ENCODE results near the gene GPR151.
"Not testable (repeated sequence)": the region's sequence is repeated elsewhere in the genome, so short reads cannot be mapped to it uniquely, and the experiment has no call there.

GPR151 gene

DNA sequence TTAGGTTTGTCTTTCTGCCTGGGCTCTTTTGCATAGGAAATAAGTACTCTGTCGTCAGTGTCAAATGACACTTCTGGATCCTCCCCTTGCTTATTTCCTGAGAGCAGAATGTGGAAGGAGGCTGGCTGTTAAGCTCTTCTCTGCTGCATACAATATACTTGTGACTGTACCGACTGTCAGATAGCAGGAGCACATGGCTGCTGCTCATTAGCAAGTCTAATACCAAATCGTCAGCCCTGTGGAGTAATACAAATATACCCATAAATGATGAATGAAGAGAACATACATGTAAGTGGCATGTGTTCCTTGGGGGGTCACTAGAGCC is at the start of gene GPR151:
Gene GPR151, minus strand, starts transcription at position 40 of the 325 bp plus-strand sequence. CDS start 77 bp downstream, outside the sequence.
- no peak for DNase-seq
- intact Hi-C loops (cut with DNase I): no loop called here

DNA sequence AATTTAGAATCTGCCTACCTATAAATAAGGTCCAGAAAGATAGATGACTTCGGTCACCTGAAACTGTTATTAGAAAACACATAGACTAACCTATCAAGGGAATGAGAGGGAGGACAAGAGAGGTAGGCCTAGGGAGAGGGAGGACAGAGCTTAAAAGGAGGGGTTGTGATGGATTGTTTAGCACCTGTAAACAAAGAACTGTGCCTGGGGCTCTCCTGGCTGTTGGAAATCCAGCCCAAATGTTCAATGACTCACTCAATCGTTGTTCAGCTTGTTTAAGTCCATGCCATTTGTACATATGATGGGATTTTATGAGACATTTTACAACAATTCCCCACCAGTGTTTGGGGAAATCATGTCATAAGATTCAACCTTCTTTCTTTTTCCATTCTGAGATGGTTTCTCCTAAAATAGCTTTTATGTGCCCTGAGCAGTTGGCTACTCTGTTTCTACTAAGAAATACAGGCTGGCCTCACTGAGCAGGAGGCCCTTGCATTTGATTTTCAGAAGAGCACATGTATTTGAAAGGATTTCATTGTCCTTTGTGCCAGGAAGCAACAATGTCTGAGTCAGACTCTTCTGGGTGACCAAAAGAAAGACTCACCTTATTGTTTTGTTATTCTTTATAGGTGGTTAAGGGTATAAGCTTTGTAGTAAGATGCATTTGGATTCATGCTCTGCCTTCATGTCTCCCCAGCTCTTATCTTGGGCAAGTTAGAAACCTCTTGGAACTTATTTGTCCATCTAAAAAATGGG is 48.2 kb upstream of the GPR151 start:
- DNase-seq: no peak
- intact Hi-C loops (cut with DNase I): no loop called here

DNA sequence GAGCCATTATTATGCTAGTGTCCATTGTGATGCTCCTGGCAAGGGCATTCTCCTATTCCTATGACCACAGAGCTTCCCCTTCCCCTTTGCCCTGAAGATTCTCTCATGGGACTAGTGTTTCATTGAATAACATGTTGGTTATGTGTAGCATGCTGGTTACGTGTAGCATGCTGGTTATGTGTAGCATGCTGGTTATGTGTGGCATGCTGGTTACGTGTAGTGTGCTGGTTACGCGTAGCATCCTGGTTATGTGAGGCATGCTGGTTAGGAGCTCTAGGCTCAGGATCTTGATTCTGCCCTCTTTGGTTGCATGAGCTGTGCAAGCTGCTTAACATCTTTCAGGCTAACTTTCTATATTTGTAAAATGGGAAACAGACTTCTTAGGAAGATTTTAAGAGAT is 46.5 kb upstream of the GPR151 start:
- intact Hi-C loops (cut with DNase I): no loop called here
- no peak for DNase-seq

DNA sequence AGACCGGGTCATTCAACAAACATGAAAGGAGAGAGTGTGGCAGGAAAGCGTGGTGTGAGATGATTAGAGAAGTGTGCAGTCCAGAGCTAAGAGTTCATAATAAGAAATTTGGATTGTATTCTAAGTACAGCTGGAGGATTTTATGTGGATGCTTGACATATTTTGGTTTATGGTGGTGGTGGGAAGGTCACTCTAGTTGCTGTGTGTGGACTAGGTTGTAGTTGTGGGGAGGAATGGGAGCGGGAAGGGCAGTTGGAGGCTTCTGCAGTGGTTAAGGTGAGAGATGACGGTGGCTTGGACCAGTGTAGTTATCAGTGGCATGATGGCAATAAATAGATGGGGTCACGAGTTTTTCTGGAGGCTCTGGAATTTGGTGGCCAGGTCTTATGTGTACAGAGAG is 45.7 kb upstream of the GPR151 start:
- no peak for DNase-seq
- intact Hi-C loops (cut with DNase I): no loop called here

DNA sequence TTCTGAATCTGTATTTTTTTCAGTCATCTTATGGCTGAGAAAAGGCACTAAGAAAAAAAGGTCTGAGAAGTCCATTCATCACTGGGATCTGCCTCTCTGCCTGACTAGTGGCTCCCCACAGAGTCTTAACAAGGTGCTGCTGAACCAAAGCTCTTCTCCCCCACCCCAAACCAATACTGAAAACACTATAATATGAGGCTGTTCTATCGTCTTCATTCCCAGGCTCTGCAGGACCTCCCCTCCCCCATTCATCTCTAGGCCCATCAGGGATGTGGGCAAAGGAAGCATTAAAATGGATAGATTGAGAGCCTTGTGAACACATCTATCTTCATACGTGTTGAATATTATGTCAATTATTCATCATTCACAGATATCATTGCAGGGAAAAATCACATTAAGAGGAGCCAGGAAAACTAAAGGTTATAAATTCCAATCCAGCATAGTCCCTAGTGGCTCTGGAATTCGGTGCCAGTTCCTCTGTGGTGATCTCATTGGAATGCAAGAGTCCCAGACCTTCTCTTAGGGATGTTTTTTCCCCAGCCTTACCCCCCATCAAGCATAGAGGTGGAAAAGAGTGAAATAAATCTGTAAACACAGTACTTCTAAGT is 44.3 kb upstream of the GPR151 start:
- intact Hi-C loops (cut with DNase I): no loop called here
- no peak for DNase-seq

DNA sequence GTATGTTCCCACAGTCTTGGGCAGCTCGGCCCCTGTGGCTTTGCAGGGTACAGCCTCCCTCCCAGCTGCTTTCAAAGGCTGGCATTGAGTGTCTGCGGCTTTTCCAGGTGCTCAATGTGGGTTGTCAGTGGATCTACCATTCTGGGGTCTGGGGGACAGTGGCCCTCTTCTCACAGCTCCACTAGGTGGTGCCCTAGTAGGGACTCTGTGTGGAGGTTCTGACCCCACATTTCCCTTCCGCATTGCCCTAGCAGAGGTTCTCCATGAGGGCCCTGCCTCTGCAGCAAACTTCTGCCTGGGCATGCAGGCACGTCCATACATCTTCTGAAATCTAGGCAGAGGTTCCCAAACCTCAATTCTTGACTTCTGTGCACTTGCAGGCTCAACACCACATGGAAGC is 40.9 kb upstream of the GPR151 start:
- intact Hi-C loops (cut with DNase I); DNase-seq: not testable (repeated sequence)

DNA sequence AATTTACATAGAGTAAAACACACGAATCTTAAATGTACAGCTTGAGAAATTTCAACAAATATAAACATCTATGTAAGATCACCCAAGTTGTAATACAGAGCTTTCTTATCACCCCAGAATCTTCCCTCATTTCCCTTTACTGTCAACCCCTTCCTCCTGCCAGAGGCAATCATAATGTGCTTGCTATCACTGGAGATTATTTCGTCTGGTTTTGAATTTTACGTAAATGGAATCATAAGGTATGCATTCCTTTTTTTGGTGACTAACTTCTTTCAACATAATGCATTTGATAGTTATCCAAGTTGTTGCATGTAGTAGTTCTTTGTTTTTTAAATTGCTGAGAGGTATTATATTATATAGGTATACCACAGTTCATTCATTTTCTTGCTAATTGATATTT is 37.5 kb upstream of the GPR151 start:
- no peak for DNase-seq
- intact Hi-C loops (cut with DNase I): no loop called here

DNA sequence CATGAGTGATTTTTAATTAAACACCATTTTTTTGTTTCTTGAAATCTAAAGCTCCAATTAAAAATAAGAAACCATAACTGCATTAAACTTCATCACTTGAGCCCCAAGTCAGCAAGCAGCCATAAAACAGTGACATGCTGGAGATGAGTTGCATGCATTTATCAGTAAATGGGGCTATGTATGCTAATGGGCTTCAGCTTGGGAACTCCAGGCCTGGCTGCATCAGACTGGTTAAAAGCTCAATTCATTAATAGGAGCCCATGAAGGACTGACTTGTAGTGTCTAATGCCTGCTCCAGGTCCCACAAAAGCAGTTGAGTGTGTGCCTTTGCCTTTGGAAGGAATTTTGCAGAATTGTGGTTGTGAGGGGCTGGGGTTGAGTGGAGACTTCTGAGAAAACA is 33.6 kb upstream of the GPR151 start:
- no peak for DNase-seq
- intact Hi-C loops (cut with DNase I): no loop called here

DNA sequence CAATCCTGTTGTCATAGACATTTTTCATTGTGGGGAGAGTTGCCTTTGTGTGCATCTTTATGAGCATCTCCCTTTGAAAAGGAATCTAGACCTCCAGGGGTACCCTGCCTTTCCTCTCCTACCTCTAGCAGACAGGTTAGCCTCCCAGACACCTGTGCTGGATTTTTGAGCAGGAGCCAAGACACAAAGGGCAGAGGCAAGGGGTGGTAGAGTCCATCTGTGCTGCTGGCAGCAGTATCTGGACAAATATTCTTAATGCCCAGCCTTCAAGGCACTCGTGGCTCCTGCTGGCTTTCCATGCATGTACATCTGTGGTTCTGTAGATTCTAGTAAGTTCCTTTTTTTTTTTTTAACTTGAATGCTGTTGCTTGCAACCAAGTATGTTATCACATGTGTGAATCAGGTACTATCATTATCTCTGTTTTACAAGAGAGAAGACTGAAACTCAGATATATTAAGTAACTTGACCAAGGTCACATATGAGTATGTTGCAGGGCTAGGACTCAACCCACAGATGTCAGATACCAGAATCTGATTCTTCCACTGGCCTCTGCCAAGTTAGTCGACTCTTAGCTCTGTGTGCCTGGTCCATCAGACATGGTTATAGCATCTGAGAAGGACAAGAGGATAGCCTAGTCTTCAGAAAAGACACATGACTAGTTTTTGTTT is 32.9 kb upstream of the GPR151 start:
- no peak for DNase-seq
- intact Hi-C loops (cut with DNase I): no loop called here

DNA sequence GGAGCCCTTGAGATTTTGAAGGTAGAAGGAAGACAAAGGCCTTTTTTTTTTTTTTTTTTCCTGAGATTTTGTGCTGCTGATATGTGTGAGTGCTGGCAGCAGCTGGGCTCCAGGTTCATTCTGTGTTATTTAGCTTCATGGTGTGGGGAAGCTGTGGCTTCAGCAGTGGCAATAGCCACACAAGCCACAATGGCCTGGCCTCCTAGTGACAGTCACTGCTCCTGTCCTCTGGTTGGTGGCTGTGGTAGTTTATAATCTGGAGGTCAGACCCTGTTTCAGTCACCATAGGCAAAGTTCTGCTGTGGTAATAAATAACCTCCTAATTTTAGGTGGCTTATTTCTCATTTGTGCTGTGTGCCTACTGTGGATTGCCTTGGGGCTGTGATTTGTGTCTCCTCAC is 28.2 kb upstream of the GPR151 start:
- intact Hi-C loops (cut with DNase I): no loop called here
- no peak for DNase-seq

DNA sequence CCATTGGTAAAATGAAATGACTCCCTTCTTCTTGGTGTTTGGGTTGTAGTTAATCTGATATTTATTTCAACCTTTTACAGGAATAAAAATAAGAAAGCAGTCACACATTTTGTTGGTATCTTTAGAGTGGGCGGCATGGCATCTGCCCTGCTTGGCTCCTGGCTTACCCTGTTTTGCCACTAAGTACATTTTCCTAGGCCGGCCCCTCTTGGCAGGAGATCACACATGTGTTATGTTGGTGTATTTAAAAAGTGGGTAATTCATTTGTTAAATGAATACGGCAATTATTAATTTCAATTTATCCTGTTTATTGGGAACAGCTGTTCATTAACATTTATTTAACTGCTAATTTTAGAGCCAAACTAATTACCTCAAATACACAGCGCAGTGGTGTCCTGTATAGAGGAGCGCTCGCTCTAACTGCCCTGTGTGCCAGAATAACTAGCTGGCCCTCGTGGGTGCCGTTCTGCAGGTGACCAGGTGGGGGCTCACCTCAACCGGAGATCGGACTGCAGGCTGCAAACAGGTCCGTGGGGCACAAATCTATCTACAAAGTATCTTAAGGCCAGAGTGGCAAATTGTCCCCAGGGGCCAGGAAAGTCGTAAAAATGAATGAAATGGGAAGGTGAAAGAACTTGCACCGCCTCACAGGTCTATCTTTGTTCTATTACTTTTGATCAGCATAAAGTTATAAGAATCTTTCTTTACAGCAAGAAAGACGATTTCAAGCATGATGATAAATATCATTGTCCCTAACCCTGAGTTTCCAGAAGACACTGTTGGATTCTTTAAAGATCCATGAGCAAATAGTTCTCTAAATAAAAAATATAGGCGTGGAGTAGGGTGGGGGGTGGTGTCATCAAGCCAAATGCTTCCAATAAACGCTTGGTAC is 26.2 kb upstream of the GPR151 start:
- peak; percentile 65 to 97 (median 82) for DNase-seq
- intact Hi-C loops (cut with DNase I): no loop called here

DNA sequence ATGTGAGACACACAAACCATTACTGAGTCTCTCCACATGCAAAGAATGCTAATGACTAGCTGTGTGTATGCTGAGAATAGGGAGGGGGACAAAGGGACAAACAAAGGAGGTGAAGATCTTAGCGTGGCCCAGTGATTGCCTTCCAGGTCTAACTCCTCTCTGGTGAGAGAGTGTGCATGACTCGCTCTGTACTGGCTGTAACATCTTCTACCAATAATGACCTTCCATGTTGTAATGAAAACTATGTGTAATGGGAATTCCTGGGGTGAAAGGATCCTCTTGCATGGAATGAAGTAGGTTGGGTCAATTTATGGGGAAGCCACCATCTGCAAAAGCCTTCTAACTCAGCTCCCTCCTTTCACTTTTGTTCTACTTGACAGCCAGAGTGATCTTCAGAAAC is 24.4 kb upstream of the GPR151 start:
- intact Hi-C loops (cut with DNase I): no loop called here
- DNase-seq: no peak

DNA sequence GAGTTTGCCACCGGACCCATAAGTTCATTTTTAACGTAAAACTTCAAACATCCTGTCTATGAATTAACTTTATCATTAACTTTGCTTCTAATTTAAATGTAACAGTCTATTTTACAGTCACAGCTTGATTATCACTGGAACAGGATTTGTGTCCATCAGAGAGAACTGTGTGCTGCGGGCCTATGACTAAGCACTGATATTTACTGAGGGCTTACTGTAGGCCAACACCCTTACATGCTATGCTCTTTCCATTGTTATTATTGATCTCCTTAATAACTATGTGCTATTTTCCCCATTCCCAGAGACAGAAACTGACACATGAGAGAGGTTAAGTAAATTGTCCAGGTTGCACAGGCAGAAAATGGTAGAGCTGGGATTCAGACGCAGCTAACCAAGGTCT is 24.0 kb upstream of the GPR151 start:
- DNase-seq: no peak
- intact Hi-C loops (cut with DNase I): no loop called here

DNA sequence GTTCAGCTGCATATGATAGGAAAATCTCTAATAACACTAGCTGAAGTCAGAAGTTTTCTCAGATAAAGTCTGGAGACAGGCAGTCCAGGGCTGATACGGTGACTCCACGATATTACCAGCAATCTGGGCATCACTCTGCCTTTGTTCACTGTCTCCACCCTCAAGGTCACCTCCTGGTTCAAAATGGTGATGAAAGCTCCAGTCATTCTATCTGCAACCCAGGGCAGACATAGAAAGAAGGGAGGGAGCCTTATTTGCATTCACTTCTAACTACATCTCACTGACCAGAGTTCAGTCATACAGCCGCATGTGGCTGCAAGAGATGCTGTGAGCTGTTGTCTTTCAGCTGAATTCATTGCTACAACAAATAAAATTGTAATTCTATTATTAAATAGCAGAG is 22.4 kb upstream of the GPR151 start:
- intact Hi-C loops (cut with DNase I): no loop called here
- DNase-seq: no peak

DNA sequence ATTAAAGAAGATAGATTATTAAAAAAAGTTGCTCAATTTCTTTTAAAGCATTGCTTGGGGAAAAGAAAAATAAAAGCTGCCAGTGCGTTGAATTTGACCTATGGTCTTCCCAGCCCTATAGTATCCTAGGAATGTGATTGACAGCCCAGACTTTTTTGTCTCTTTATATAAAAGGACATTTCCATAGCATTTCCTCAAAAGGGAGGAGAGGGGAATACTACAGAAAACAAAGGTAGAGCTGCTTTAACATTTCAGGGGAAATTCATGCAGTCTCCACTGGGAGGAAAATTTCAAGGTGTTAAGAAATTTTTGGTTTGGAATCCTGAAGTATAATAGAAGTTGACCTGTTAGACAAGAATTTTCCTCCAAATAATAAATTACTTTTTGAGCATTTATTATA is 17.9 kb upstream of the GPR151 start:
- intact Hi-C loops (cut with DNase I): loop anchor here (2.0 kb wide), 2 partner anchors 655 to 835 kb away; no protein-coding TSS in a partner anchor

DNA sequence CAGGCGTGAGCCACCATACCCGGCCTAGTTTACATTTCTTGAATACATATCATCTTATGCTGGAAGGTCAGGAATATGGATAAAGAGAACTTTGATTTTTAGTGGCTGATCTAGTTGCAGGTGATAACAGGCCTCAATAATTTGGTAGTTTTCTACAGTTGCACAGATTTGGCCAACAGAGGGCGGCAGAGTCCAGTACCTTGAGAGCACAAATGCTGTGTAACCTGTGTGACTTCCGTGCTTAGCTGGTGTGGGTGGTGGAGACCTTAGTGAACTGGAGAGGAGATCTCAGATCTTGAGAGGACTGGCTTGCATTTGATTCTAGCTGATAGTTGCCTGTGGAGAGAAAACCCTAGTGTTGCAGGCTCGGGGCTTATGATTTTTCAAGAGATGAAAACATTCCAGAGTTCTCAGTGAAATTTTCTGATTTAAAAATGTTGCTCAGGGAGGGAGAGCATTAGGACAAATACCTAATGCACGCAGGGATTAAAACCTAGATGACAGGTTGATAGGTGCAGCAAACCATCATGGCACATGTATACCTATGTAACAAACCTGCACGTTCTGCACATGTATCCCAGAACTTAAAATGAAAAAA is 17.4 kb upstream of the GPR151 start:
- intact Hi-C loops (cut with DNase I): loop anchor here (2.0 kb wide), 2 partner anchors 655 to 835 kb away; no protein-coding TSS in a partner anchor
- DNase-seq: peak in 9 of 10 donors; percentile 44 to 95 (median 73)

More for the DNA sequence above, 17.9 kb upstream of the GPR151 start:
- DNase-seq: no peak

DNA sequence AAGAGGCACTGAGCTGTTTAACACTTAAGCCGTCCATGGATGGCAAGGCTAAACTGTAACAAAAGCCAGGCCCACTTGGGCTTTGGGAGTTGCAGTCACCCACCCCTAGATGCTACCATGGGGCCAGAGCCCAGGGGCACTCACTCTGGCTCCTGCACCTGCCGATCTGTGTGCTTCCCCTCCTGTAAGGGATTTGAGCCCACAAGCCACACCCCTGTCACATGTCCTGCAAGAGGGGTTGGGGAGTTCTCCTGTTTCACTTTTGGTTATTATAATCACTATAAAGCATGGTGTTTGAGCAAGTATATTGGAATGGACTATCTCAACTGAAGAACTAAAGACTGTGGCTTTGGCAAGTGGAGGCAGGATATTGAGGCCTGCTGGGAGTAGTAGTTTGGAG is 14.0 kb upstream of the GPR151 start:
- intact Hi-C loops (cut with DNase I): loop anchor here (10.0 kb wide), 1 partner anchor 65 kb away; no protein-coding TSS in a partner anchor
- no peak for DNase-seq

DNA sequence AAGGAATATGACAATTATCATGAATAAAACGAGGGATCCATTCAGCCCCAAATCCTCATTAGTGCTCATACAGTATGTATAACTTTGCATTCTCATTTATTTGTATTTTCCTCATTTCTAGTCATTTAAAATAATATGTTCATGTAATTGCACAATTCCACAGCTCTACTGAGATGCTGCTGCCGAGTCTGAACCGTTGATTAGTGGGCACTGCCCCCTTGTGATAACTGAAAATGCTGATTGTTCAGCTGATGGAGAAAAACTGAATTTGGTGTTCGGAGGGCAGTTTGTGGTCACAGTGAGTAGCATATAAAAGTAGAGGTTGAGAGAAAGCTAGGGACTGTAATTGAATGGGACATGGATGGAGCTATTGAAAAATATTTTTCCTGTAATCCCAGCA is 12.2 kb upstream of the GPR151 start:
- intact Hi-C loops (cut with DNase I): loop anchor here (10.0 kb wide), 1 partner anchor 63 kb away; no protein-coding TSS in a partner anchor
- no peak for DNase-seq

DNA sequence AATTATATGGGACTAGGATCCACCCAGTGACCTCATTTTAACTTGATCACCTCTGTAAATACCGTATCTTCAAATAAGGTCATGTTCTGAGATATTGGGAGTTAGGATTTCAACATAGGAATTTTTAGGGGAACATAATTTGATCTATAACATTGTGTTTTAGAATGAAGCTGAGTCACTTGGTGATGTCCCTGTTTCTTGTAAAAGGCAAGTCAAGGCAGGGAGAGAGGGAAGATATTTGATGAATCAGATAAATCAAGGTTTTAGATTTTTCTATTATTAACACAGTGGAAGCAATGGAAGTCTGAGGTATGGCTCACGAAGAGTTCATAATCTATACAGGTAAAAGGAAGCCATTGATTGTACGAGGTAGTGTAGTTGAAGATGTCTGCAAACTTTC is 11.8 kb upstream of the GPR151 start:
- intact Hi-C loops (cut with DNase I): loop anchor here (10.0 kb wide), 1 partner anchor 63 kb away; no protein-coding TSS in a partner anchor
- no peak for DNase-seq

DNA sequence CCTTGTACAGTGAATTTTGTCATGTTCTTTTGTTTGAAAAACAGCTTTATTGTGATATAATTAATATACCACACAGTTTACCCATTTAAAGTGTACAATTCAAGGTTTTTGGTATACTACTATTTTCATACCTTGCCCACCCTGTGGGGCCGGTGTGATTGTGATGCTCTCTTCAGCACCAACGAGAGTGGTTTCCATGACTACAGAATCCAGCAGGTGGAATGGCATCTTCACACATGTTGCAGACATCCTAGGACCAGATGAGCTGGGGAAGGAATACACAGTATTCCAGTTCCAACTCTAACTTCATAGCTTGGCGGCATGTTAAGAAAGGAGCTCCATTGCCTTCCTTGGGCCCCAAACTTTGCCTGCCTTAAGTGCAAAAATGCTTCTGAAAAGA is 7.7 kb upstream of the GPR151 start:
- intact Hi-C loops (cut with DNase I): loop anchor here (10.0 kb wide), 1 partner anchor 59 kb away; no protein-coding TSS in a partner anchor
- no peak for DNase-seq

All from posterior cingulate gyrus (tissue), 11 donors.